Stomach smooth muscle (tissue), 2 donors: ENCODE results near the gene LGI1.
"Not testable (repeated sequence)": the region's sequence is repeated elsewhere in the genome, so short reads cannot be mapped to it uniquely, and the experiment has no call there.

Source experiments
- H3K27ac ChIP-seq: one replicate; pipeline ENCODE4 v1.7.0; 2013; ENCODE audit warnings: mild to moderate bottlenecking, low read length, inconsistent platforms
- H3K27me3 ChIP-seq, 2 donors: one replicate each; pipeline ENCODE4 v1.7.0; 2013; ENCODE audit warnings: low read length in 2 of 2; ENCODE audit not compliant: insufficient read depth in 2 of 2, control insufficient read depth in 1 of 2
- H3K36me3 ChIP-seq, 2 donors: one replicate each; pipeline ENCODE4 v1.7.0; 2013; ENCODE audit warnings: low read length in 2 of 2; ENCODE audit not compliant: control insufficient read depth in 2 of 2, insufficient read depth in 2 of 2
- H3K4me1 ChIP-seq: one replicate; pipeline ENCODE4 v1.7.0; 2013; ENCODE audit warnings: low read length; ENCODE audit not compliant: control insufficient read depth, insufficient read depth
- H3K4me3 ChIP-seq, 2 donors: one replicate each; pipeline ENCODE4 v1.7.0; 2013; ENCODE audit warnings: low read length in 2 of 2
- H3K9ac ChIP-seq, 2 donors: one replicate each; pipeline ENCODE4 v1.7.0; 2013; ENCODE audit warnings: low read length in 2 of 2, mild to moderate bottlenecking in 1 of 2
- H3K9me3 ChIP-seq, 2 donors: one replicate each; pipeline ENCODE4 v1.7.0; 2013; ENCODE audit warnings: low read length in 2 of 2; ENCODE audit not compliant: control insufficient read depth in 2 of 2
- donor health status: healthy.
- donor health status: Pancreatic carcinoma.

LGI1 gene

DNA sequence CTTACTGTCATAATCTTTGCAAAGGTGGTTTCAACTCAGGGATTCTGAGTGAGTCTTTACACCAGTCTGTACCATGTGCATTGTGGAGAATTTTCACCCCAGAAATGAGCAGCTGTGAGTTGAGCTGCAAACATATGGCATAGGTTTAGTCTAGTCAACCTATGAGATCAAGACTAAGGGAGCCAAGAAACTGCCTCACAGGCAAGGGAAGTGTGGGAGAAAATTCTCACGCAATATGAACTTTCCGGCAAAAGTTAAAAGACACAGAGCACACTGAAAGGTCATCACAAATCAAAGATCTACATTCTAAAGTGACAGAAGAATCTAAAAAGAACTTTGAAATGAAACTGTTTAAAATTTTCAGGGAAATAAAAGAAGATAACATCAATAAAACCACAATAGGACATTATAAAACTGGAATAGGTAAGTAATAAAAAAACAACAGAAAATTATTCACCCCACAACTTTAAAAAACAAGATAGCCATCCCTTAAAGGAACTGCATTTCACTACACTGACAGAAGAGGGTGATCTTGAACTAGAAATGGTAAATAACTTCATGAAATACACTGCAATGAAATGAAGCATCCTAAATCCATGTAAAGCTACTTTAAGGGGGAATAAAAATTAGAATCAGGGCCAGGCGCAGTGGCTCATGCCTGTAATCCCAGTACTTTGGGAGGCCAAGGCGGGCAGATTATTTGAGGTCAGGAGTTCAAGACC is 63.5 kb downstream of the LGI1 start:
- Histone ChIP-seq H3K27me3 (peaks cover 3 to 4% of the 10 kb centered on the region in 2 donors), H3K9ac (no peak overlapping the region), H3K27ac (no peak overlapping the region), H3K4me3 (no peak overlapping the region), H3K4me1 (no peaks in the 10 kb centered on the region), H3K36me3 (no peaks in the 10 kb centered on the region), H3K9me3 (no peaks in the 10 kb centered on the region)

DNA sequence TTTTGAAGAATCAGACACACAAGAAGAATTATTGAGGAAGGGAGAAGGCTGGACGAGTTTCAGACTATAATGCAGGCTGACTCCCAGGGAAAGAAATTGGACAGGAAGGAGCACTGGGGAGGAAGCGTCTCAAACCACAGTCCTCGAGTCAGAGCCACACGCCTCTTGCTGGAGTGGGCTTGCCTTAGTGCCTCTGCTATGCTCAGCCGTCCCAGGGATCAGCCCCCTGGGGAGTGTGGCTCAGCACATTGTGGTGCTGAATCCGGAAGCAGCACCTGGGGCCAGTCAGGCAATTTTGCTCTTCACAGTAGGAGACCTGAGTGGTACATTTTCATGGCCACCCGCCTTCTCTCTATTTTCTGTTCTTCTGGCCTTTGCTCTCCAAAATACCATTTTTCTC is 68.6 kb downstream of the LGI1 start:
- H3K4me3 ChIP-seq: no peak overlapping the region
- no peaks in the 10 kb centered on the region for H3K4me1 ChIP-seq
- H3K27ac ChIP-seq: no peak overlapping the region
- H3K9me3 ChIP-seq: no peaks in the 10 kb centered on the region
- H3K27me3 ChIP-seq: no peaks in the 10 kb centered on the region
- no peak overlapping the region for H3K9ac ChIP-seq
- no peaks in the 10 kb centered on the region for H3K36me3 ChIP-seq

DNA sequence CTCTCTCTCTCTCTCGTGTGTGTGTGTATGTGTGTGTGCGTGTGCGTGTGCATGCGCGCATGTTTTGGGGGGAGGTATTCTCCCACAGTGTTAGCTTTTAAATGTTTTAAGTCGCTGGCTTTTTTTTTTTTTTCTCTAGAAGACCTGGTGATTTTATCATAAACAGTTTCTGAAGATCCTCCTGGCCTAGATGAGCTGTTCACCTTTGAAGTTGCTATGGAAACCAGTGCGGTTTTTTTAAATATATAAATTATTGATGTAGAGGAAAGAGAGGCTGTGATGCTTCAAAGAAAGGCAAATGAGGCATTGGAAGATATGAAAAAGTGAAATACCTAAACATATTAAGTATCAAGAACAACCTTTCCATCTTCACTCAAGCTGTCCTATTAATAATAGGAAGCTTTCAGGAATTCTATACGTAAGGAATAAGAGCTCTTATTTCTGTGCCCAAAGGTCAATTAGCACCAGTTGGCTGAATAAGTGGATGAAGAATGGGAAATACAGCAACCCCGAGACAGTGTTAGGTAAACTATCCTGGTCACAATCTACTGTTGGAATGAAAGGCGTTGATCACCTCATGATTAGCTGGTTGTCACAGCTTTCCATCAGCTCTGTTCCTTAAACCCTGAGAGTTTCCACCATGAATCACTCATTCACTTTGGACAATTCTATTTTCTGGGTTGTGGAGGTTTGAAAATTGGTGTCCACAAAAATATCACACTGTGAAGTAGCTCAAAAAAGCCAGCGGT is 69.5 kb downstream of the LGI1 start:
- Histone ChIP-seq H3K9ac (no peak overlapping the region), H3K36me3 (no peaks in the 10 kb centered on the region), H3K9me3 (no peaks in the 10 kb centered on the region), H3K27ac (no peak overlapping the region), H3K27me3 (no peaks in the 10 kb centered on the region), H3K4me1 (no peaks in the 10 kb centered on the region), H3K4me3 (no peak overlapping the region)

DNA sequence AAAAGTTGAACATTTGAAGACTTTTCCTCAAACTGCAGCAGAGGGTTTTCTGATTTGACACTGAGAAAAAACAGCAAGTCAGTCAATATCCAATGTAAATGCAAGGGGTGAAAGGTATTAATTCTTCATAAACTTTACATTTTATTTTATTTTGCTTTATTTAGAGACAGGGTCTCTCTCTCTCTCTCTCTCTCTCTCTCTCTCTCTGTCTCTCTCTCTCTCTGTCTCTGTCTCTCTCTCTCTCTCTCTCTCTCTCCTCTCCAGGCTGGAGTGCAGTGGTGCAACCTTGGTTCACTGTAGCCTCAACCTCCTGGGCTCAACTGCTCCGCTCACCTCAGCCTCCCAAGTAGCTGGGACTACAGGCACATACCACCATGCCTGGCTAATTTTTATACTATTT is 73.3 kb downstream of the LGI1 start:
- not testable (repeated sequence) for H3K9me3 ChIP-seq, H3K4me1 ChIP-seq, H3K27me3 ChIP-seq, H3K9ac ChIP-seq, H3K27ac ChIP-seq, H3K4me3 ChIP-seq, H3K36me3 ChIP-seq

DNA sequence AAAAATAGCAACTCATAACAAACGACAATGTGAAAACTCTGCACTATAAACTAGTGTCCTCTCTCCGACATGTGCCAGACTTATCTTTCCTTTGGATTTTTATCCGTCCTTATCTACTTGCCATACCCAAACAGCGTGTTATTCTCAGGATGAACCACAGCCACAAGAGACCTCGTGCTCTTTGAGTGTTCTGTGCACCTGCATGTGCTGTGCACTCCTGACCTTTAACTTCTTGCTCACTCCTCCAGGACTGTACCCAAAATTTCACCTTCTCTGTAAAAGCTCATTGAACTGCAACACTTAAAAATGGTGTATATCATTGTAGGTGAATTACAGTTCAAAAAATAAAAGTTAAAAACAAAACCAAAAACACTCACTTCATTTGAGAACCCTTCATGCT is 78.0 kb downstream of the LGI1 start:
- Histone ChIP-seq H3K9ac (no peak overlapping the region), H3K9me3 (peaks cover 0 to 3% of the 10 kb centered on the region in 2 donors), H3K27me3 (no peaks in the 10 kb centered on the region), H3K36me3 (no peaks in the 10 kb centered on the region), H3K4me3 (no peak overlapping the region), H3K4me1 (no peaks in the 10 kb centered on the region), H3K27ac (no peak overlapping the region)

DNA sequence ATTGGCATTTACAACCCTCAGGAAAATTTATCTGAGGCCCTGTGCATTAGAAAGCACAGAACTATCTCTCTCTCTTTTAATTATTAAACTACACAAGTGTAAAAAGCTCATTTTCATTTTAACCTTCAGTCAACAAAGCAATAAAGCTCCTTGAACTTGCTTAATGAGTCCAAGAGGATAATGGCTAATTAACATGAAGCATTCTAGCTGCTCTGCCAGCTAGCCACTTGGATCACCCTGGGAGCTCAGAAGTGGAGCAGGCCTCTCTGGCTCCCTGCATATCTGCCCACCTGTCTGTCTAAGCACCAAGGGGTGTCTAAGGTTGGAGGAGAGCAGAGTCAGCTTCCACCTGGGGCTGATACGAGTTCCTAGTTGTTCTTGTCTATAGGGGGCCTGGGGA is 80.1 kb downstream of the LGI1 start:
- Histone ChIP-seq H3K9me3 (peaks cover 0 to 3% of the 10 kb centered on the region in 2 donors), H3K36me3 (no peaks in the 10 kb centered on the region), H3K4me1 (no peaks in the 10 kb centered on the region), H3K27me3 (no peaks in the 10 kb centered on the region), H3K27ac (no peak overlapping the region), H3K4me3 (no peak overlapping the region), H3K9ac (no peak overlapping the region)

DNA sequence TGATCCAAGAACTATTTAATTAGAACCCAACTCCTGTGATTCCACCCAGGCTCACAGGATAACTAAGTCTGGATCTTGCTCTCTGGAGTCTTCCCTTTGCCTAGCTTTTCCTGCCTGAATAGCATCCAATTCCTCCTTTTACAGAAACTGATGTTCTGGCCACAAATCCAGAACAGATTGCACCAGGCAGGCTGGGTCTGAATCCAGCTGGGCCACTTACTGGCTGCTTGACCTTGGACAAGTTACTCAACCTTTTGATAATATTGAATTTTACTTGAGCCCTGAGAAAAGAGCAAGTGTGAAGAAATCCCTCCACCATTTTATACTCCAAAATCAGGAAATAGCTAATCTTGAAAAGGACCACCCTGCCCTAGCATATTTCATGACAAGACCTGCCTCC is 80.5 kb downstream of the LGI1 start:
- H3K4me1 ChIP-seq: no peaks in the 10 kb centered on the region
- H3K9ac ChIP-seq: no peak overlapping the region
- H3K27ac ChIP-seq: no peak overlapping the region
- H3K27me3 ChIP-seq: no peaks in the 10 kb centered on the region
- no peaks in the 10 kb centered on the region for H3K36me3 ChIP-seq
- peaks cover 0 to 3% of the 10 kb centered on the region in 2 donors for H3K9me3 ChIP-seq
- H3K4me3 ChIP-seq: no peak overlapping the region

DNA sequence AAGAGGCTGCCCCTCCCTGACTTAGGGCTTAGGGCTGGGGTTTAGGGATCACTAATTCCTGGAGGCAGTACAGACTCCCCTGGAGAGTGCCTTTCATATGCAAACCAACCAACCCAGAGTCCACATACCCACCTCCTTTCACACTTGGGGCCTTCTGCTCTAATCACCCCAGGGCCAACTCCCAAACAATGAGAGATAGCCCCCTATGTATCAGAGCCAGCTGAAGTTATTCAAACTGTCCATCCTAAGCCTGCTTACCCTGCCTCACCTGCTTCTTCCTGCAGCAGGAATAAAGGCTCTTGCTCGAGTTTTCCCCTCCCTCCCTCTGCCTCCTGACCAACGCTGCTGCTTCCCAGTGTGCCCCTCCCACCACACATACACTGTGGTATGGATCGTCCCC is 84.2 kb downstream of the LGI1 start:
- Histone ChIP-seq H3K9ac (no peak overlapping the region), H3K27me3 (no peaks in the 10 kb centered on the region), H3K4me3 (no peak overlapping the region), H3K36me3 (no peaks in the 10 kb centered on the region), H3K27ac (no peak overlapping the region), H3K9me3 (no peaks in the 10 kb centered on the region), H3K4me1 (no peaks in the 10 kb centered on the region)

DNA sequence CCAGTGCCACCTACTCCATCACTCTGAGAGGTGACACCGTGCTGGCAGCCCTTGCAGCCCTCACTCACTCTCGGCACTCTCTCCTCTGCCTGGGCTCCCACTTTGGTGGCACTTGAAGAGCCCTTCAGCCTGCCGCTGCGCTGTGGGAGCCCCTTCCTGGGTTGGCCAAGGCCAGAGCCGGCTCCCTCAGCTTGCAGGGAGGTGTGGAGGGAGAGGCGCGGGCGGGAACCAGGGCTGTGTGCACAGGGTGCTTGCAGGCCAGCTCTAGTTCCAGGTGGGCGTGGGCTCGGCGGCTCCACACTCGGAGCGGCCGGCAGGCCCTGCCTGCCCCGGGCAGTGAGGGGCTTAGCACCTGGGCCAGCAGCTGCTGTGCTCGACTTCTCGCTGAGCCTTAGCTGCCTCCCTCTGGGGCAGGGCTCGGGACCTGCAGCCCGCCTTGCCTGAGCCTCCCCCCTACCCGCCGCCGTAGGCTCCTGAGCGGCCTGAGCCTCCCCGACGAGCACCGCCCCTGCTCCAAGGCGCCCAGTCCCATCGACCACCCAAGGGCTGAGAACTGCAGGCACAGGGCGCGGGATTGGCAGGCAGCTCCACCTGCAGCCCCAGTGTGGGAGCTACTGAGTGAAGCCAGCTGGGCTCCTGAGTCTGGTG is 87.4 kb downstream of the LGI1 start:
- Histone ChIP-seq H3K4me1 (no peaks in the 10 kb centered on the region), H3K9me3 (no peaks in the 10 kb centered on the region), H3K4me3 (no peak overlapping the region), H3K36me3 (no peaks in the 10 kb centered on the region), H3K9ac (no peak overlapping the region), H3K27ac (no peak overlapping the region), H3K27me3 (no peaks in the 10 kb centered on the region)
